SK-N-MC (cell line): ENCODE data around the gene GNG14.
"Not testable (repeated sequence)": the region's sequence is repeated elsewhere in the genome, so short reads cannot be mapped to it uniquely, and the experiment has no call there.

Experiments used
- EZH2 ChIP-seq: fragments of 200-600 bp; sonication (generic); IDR thresholded peaks from one replicate; pipeline ENCODE4 v1.6.1; 2017; ENCODE audit warnings: antibody characterized with exemption
- FOXP2 ChIP-seq: optimal IDR thresholded peaks from 2 replicates; pipeline ENCODE3; 2011; ENCODE audit warnings: mild to moderate bottlenecking, moderate library complexity; ENCODE audit not compliant: insufficient read depth; ENCODE audit errors: extremely low read length, control extremely low read depth
- POLR2AphosphoS5 ChIP-seq: IDR thresholded peaks from 2 replicates; pipeline ENCODE4 v1.6.1; 2012; ENCODE audit warnings: mild to moderate bottlenecking, low read depth, low read length, borderline replicate concordance

- TF ChIP-seq POLR2AphosphoS5, EZH2, FOXP2: not testable (repeated sequence)
Measured at GRCh38 chr19:12725612-12726011, 37.8 kb downstream of the GNG14 start.
